Ishikawa (cell line): ENCODE data around the gene ATP6V1C2.

Source experiments
- CEBPB ChIP-seq: IDR thresholded peaks from 2 replicates; pipeline ENCODE4 v1.6.1; 2012
- CREB1 ChIP-seq: IDR thresholded peaks from 2 replicates; pipeline ENCODE4 v1.6.1; 2012; ENCODE audit warnings: low read depth
- EGR1 ChIP-seq: IDR thresholded peaks from 2 replicates; pipeline ENCODE4 v1.6.1; 2012
- EP300 ChIP-seq: IDR thresholded peaks from 2 replicates; pipeline ENCODE4 v1.6.1; 2012; ENCODE audit warnings: borderline replicate concordance
- FOXM1 ChIP-seq: IDR thresholded peaks from 2 replicates; pipeline ENCODE4 v1.6.1; 2012; ENCODE audit warnings: low read depth, borderline replicate concordance
- RAD21 ChIP-seq: IDR thresholded peaks from 2 replicates; pipeline ENCODE4 v1.6.1; 2012; ENCODE audit warnings: low read depth
- TAF1 ChIP-seq: IDR thresholded peaks from 2 replicates; pipeline ENCODE4 v1.6.1; 2012; ENCODE audit warnings: low read depth, mild to moderate bottlenecking
- TCF12 ChIP-seq: IDR thresholded peaks from 2 replicates; pipeline ENCODE4 v1.6.1; 2012; ENCODE audit warnings: low read depth
- TEAD4 ChIP-seq: IDR thresholded peaks from 2 replicates; pipeline ENCODE4 v1.6.1; 2012
- YY1 ChIP-seq: IDR thresholded peaks from 2 replicates; pipeline ENCODE4 v1.6.1; 2012; ENCODE audit warnings: low read depth
- ZBTB7A ChIP-seq: IDR thresholded peaks from 2 replicates; pipeline ENCODE4 v1.6.1; 2012; ENCODE audit warnings: low read depth
- TF ChIP-seq, protein P1 (sequence below): IDR thresholded peaks from 2 replicates; pipeline ENCODE4 v1.6.1; 2012; ENCODE audit warnings: low read depth, mild to moderate bottlenecking
- TF ChIP-seq, protein P2 (sequence below): IDR thresholded peaks from 2 replicates; pipeline ENCODE4 v1.6.1; 2012

DNA sequence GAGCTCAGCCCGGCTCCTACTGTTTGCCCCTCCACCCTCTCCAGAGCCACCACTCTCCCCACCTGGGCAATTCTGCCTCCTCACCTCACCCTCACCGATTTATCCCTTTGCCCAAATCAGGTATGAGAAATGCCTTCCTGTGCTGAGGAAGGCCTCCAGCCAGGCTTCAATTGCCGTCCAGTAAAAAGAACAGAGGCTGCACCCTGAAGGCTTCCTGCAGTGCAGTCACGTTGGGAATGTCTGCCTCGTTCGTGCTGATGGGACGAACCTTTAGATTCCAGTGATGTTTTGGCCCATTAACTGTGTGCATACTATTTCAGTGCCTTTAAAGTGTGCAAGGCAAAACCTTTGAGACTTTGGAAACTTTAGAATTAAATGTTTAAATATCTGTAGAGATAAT, 34.2 kb downstream of the ATP6V1C2 start:
- TF ChIP-seq CEBPB (no peak), TAF1 (no peak), CREB1 (no peak), RAD21 (no peak), YY1 (no peak), TEAD4 (peak; percentile 52; the same call in 1 of the 2 replicates), ZBTB7A (no peak), FOXM1 (no peak), EP300 (peak; percentile 42; the same call in 1 of the 2 replicates), EGR1 (no peak), TCF12 (no peak)
- TF ChIP-seq, protein P1, sequence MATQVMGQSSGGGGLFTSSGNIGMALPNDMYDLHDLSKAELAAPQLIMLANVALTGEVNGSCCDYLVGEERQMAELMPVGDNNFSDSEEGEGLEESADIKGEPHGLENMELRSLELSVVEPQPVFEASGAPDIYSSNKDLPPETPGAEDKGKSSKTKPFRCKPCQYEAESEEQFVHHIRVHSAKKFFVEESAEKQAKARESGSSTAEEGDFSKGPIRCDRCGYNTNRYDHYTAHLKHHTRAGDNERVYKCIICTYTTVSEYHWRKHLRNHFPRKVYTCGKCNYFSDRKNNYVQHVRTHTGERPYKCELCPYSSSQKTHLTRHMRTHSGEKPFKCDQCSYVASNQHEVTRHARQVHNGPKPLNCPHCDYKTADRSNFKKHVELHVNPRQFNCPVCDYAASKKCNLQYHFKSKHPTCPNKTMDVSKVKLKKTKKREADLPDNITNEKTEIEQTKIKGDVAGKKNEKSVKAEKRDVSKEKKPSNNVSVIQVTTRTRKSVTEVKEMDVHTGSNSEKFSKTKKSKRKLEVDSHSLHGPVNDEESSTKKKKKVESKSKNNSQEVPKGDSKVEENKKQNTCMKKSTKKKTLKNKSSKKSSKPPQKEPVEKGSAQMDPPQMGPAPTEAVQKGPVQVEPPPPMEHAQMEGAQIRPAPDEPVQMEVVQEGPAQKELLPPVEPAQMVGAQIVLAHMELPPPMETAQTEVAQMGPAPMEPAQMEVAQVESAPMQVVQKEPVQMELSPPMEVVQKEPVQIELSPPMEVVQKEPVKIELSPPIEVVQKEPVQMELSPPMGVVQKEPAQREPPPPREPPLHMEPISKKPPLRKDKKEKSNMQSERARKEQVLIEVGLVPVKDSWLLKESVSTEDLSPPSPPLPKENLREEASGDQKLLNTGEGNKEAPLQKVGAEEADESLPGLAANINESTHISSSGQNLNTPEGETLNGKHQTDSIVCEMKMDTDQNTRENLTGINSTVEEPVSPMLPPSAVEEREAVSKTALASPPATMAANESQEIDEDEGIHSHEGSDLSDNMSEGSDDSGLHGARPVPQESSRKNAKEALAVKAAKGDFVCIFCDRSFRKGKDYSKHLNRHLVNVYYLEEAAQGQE = no peak
- TF ChIP-seq, protein P2, sequence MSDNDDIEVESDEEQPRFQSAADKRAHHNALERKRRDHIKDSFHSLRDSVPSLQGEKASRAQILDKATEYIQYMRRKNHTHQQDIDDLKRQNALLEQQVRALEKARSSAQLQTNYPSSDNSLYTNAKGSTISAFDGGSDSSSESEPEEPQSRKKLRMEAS = 0 out of 2 replicates have a peak, but pooled peaks have one; percentile 27
